Measurements from ENCODE around the gene SND1.

The SND1 gene

GRCh38 chr7:127791446-127792189 is 139.6 kb downstream of the SND1 start:
- Histone ChIP-seq H3K36me3 (peaks cover 0 to 34% (median 18%) of the 10 kb centered on the region in 11 experiments; a peak in 16 of 22 replicates), H3K4me3 (0 out of 20 replicates have a peak overlapping the region, but pooled peaks of 1 of the 10 experiments have one; percentile 10), H4K20me1 (peaks cover 0 to 100% (median 52%) of the 10 kb centered on the region in 11 experiments; a peak in 17 of 22 replicates), H3K27ac (peak overlapping the region in 9 of 11 experiments; percentile 32 to 73 (median 43); a peak in 15 of 22 replicates), H3K9me3 (replicated peaks in 1 of 11) (no peaks in the 10 kb centered on the region), H3K27me3 (no peaks in the 10 kb centered on the region), H3K4me2 (peak overlapping the region in 9 of 11 experiments; percentile 8 to 85 (median 55); a peak in 15 of 22 replicates), H3K4me1 (peaks cover 38 to 83% (median 69%) of the 10 kb centered on the region in 10 experiments), H3K9ac (peak overlapping the region in 4 of 11 experiments; percentile 14 to 39 (median 19); a peak in 3 of 22 replicates)
- TF ChIP-seq Cebpa-rat (IDR thresholded peaks at IDR 0.05), result peak in 1 of 11 experiments; percentile 61; a peak in 1 of 22 replicates

GRCh38 chr7:127792528-127793342 is 140.7 kb downstream of the SND1 start:
- Histone ChIP-seq H3K4me1 (peaks cover 28 to 77% (median 58%) of the 10 kb centered on the region in 10 experiments), H3K9ac (peak overlapping the region in 1 of 11 experiments; percentile 39; a peak in 1 of 22 replicates), H3K27me3 (no peaks in the 10 kb centered on the region), H3K4me3 (no peak overlapping the region), H3K27ac (peak overlapping the region in 8 of 11 experiments; percentile 8 to 73 (median 38); a peak in 11 of 22 replicates), H3K36me3 (peaks cover 0 to 42% (median 28%) of the 10 kb centered on the region in 11 experiments; a peak in 18 of 22 replicates), H3K9me3 (replicated peaks in 1 of 11) (no peaks in the 10 kb centered on the region), H3K4me2 (peak overlapping the region; percentile 9 to 85 (median 44); a peak in 20 of 22 replicates), H4K20me1 (peaks cover 9 to 100% (median 57%) of the 10 kb centered on the region in 11 experiments; a peak in 18 of 22 replicates)
- TF ChIP-seq Cebpa-rat (IDR thresholded peaks at IDR 0.05), result no peak

- peak overlapping the region; percentile 20 to 85 (median 44); a peak in 17 of 22 replicates for H3K4me2 ChIP-seq
- peak overlapping the region in 3 of 11 experiments; percentile 8 to 67 (median 19); a peak in 1 of 22 replicates for H3K27ac ChIP-seq
- H3K4me3 ChIP-seq, result no peak overlapping the region
- H4K20me1 ChIP-seq, result peaks cover 11 to 100% (median 66%) of the 10 kb centered on the region in 11 experiments; a peak in 18 of 22 replicates
- no peak overlapping the region for H3K9ac ChIP-seq
- H3K9me3 ChIP-seq (replicated peaks in 1 of 11), result no peaks in the 10 kb centered on the region
- H3K36me3 ChIP-seq, result peaks cover 0 to 43% (median 31%) of the 10 kb centered on the region in 11 experiments; a peak in 18 of 22 replicates
- no peaks in the 10 kb centered on the region for H3K27me3 ChIP-seq
- TF ChIP-seq Cebpa-rat (IDR thresholded peaks at IDR 0.05), result no peak
- peaks cover 23 to 76% (median 50%) of the 10 kb centered on the region in 10 experiments for H3K4me1 ChIP-seq
Measured at GRCh38 chr7:127793582-127793981, 141.6 kb downstream of the SND1 start.

- H3K9ac ChIP-seq, result no peak overlapping the region
- peaks cover 0 to 41% (median 29%) of the 10 kb centered on the region in 11 experiments; a peak in 18 of 22 replicates for H3K36me3 ChIP-seq
- no peaks in the 10 kb centered on the region for H3K27me3 ChIP-seq
- H3K4me1 ChIP-seq, result peaks cover 23 to 75% (median 45%) of the 10 kb centered on the region in 10 experiments
- no peak for TF ChIP-seq Cebpa-rat (IDR thresholded peaks at IDR 0.05)
- H3K4me2 ChIP-seq, result peak overlapping the region in 4 of 11 experiments; percentile 34 to 85 (median 58); a peak in 4 of 22 replicates
- H3K27ac ChIP-seq, result no peak overlapping the region
- no peaks in the 10 kb centered on the region for H3K9me3 ChIP-seq (replicated peaks in 1 of 11)
- H3K4me3 ChIP-seq, result no peak overlapping the region
- peaks cover 14 to 100% (median 67%) of the 10 kb centered on the region in 11 experiments; a peak in 19 of 22 replicates for H4K20me1 ChIP-seq
Measured at GRCh38 chr7:127794136-127794535, 142.1 kb downstream of the SND1 start.

- H3K9ac ChIP-seq, result no peak overlapping the region
- H3K27ac ChIP-seq, result no peak overlapping the region
- H3K4me2 ChIP-seq, result peak overlapping the region in 2 of 11 experiments; percentile 12 to 13; a peak in 3 of 22 replicates
- TF ChIP-seq Cebpa-rat (IDR thresholded peaks at IDR 0.05), result no peak
- peaks cover 0 to 37% (median 28%) of the 10 kb centered on the region in 11 experiments; a peak in 18 of 22 replicates for H3K36me3 ChIP-seq
- no peak overlapping the region for H3K4me3 ChIP-seq
- H3K27me3 ChIP-seq, result no peaks in the 10 kb centered on the region
- H3K4me1 ChIP-seq, result peaks cover 23 to 73% (median 45%) of the 10 kb centered on the region in 10 experiments
- H4K20me1 ChIP-seq, result peaks cover 19 to 100% (median 71%) of the 10 kb centered on the region in 11 experiments; a peak in 19 of 22 replicates
- no peaks in the 10 kb centered on the region for H3K9me3 ChIP-seq (replicated peaks in 1 of 11)
Measured at GRCh38 chr7:127794551-127794950, 142.6 kb downstream of the SND1 start.

GRCh38 chr7:127798023-127798422 is 146.0 kb downstream of the SND1 start:
- Histone ChIP-seq H4K20me1 (peaks cover 19 to 99% (median 68%) of the 10 kb centered on the region in 11 experiments; a peak in 19 of 22 replicates), H3K4me1 (peaks cover 8 to 38% (median 17%) of the 10 kb centered on the region in 10 experiments; a peak in 19 of 20 replicates), H3K27me3 (no peaks in the 10 kb centered on the region), H3K4me3 (no peak overlapping the region), H3K4me2 (peak overlapping the region in 2 of 11 experiments; percentile 9 to 43; a peak in 1 of 22 replicates), H3K9ac (no peak overlapping the region), H3K36me3 (peaks cover 4 to 38% (median 24%) of the 10 kb centered on the region in 11 experiments; a peak in 17 of 22 replicates), H3K27ac (no peak overlapping the region), H3K9me3 (replicated peaks in 1 of 11) (no peaks in the 10 kb centered on the region; a peak in 1 of 22 replicates)
- TF ChIP-seq Cebpa-rat (IDR thresholded peaks at IDR 0.05), result no peak

GRCh38 chr7:127798769-127799372 is 146.9 kb downstream of the SND1 start:
- H3K4me2 ChIP-seq, result no peak overlapping the region
- H3K4me3 ChIP-seq, result no peak overlapping the region
- no peaks in the 10 kb centered on the region; a peak in 1 of 22 replicates for H3K9me3 ChIP-seq (replicated peaks in 1 of 11)
- no peak for TF ChIP-seq Cebpa-rat (IDR thresholded peaks at IDR 0.05)
- no peak overlapping the region for H3K27ac ChIP-seq
- peaks cover 0 to 30% (median 8%) of the 10 kb centered on the region in 10 experiments; a peak in 16 of 20 replicates for H3K4me1 ChIP-seq
- H4K20me1 ChIP-seq, result peaks cover 12 to 99% (median 62%) of the 10 kb centered on the region in 11 experiments; a peak in 19 of 22 replicates
- no peak overlapping the region for H3K9ac ChIP-seq
- H3K36me3 ChIP-seq, result peaks cover 4 to 38% (median 24%) of the 10 kb centered on the region in 11 experiments; a peak in 17 of 22 replicates
- H3K27me3 ChIP-seq, result no peaks in the 10 kb centered on the region
